Measurements from ENCODE around the gene TUBG1.
A peak's percentile ranks its signal among the peaks of the same experiment; 100 is the strongest.

The TUBG1 gene

GRCh38 chr17:42609182-42609813, at the start of gene TUBG1, which contains the start of gene RETREG3:
Gene TUBG1, plus strand, starts transcription at chr17:42609683. Its CDS starts 55 bp downstream, at chr17:42609738.
Gene RETREG3, minus strand, starts transcription at chr17:42609374. Its CDS starts 50 bp downstream, at chr17:42609324.
- DNase-seq (ENCODE audit: low read depth), result peak; percentile 99

DNA sequence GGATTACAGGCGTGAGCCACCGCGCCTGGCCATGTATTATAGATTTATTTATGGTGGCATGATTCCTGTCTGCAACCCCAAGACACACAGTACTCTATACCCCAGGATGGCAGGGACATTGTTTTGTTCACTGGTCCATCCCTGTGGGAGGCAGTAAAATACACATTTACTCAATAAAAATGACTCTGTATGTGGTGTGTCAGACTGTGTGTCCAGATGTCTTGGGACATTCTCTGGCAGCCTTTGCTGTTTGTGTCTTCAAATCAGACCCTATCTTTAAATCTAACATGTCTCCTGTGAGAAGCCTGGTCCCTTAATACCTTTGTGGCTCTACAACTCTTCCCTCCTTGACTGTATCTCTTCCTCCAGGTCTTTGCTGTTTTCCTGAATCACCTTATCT, 49.2 kb upstream of the TUBG1 start:
- no peak for DNase-seq (ENCODE audit: low read depth)

- DNase-seq (ENCODE audit: low read depth), result peak; percentile 97
Observed at GRCh38 chr17:42561897-42562387, 47.5 kb upstream of the TUBG1 start, which contains the start of gene COASY. Gene COASY, plus strand, starts transcription at chr17:42562148. Its CDS starts 475 bp downstream, at chr17:42562623.

DNA sequence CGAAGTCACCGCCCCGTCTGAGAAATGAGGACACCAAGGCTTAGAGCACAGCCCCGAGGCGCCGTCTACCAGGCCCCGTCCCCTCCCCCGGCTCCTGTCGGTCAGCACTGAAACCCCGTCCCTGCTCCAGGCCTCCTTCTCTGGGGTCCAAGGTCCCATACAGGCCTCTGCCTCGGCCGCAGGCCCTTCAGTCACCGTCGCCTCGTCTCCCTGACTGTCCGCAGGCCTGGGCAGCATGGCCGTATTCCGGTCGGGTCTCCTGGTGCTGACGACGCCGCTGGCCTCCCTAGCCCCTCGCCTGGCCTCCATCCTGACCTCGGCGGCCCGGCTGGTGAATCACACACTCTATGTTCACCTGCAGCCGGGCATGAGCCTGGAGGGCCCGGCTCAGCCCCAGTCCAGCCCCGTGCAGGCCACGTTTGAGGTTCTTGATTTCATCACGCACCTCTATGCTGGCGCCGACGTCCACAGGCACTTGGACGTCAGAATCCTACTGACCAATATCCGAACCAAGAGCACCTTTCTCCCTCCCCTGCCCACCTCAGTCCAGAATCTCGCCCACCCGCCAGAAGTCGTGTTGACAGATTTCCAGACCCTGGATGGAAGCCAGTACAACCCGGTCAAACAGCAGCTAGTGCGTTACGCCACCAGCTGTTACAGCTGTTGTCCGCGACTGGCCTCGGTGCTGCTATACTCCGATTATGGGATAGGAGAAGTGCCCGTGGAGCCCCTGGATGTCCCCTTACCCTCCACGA, 46.9 kb upstream of the TUBG1 start:
- DNase-seq (ENCODE audit: low read depth), result no peak

- DNase-seq (ENCODE audit: low read depth), result no peak
Observed at GRCh38 chr17:42563143-42563509, 46.4 kb upstream of the TUBG1 start.

GRCh38 chr17:42563543-42563942, 45.9 kb upstream of the TUBG1 start:
- no peak for DNase-seq (ENCODE audit: low read depth)

GRCh38 chr17:42563950-42564349, 45.5 kb upstream of the TUBG1 start:
- DNase-seq (ENCODE audit: low read depth), result no peak

DNA sequence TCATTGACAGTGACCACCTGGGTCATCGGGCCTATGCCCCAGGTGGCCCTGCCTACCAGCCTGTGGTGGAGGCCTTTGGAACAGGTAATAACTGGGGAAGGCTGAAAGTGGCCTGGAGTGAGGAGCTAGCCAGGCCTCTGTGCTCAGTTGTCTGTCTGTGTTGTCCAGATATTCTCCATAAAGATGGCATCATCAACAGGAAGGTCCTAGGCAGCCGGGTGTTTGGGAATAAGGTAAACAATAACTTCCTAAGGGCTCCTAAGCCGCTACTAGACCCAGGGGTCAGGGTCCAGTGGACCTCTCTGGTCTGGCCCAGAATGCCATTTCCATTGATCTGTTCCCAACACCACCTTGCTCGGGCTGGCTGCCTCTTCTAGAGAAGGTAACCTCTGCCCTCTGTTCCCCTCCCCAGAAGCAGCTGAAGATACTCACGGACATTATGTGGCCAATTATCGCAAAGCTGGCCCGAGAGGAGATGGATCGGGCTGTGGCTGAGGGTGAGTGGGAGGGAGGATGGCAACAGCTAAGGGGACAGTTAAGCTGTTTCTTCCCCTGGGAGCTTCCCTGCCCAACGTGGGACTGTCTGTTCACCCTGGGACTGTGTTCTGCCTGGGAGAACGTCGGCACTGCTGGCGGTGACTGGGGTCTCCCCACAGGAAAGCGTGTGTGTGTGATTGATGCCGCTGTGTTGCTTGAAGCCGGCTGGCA, 44.5 kb upstream of the TUBG1 start:
- DNase-seq (ENCODE audit: low read depth), result no peak

- no peak for DNase-seq (ENCODE audit: low read depth)
Observed at GRCh38 chr17:42565523-42566214, 43.8 kb upstream of the TUBG1 start.

- no peak for DNase-seq (ENCODE audit: low read depth)
Observed at GRCh38 chr17:42566215-42566882, 43.1 kb upstream of the TUBG1 start.

DNA sequence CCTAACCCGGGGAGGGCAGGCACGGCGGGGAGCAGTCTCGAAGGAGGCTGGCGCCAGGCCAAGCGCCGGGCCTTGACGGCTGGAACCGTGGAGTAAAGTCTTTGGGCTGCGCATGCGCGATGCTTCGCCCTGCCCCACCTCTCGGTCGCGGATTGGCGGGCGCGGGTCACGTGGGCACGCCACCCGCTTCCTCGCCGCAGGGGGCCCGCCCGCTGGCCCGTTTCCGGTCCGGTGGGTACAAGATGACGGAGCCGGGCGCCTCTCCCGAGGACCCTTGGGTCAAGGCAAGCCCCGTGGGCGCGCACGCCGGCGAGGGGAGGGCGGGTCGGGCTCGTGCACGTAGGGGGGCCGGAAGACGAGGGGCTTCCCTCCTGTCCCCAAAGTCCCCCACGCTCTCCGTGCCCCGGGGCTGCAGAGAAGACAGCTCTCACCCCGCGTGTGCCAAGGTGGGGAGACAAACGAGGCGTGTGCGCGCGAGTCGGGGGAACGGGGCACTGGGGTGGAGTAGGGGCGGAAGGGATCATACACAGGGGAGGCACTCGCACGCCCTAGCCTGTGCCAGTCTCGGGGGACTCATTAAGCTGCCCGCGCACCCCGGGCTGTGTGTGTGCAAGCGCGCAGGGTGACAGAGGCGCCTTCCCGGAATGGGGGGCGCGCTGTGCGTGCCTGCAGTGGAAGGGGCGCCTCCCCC, 42.5 kb upstream of the TUBG1 start, which contains the start of gene MLX:
TSS of gene MLX (plus strand) at position 218 of the 691 bp plus-strand sequence. CDS start at position 243, 25 bp downstream.
- peak; percentile 89 for DNase-seq (ENCODE audit: low read depth)

DNA sequence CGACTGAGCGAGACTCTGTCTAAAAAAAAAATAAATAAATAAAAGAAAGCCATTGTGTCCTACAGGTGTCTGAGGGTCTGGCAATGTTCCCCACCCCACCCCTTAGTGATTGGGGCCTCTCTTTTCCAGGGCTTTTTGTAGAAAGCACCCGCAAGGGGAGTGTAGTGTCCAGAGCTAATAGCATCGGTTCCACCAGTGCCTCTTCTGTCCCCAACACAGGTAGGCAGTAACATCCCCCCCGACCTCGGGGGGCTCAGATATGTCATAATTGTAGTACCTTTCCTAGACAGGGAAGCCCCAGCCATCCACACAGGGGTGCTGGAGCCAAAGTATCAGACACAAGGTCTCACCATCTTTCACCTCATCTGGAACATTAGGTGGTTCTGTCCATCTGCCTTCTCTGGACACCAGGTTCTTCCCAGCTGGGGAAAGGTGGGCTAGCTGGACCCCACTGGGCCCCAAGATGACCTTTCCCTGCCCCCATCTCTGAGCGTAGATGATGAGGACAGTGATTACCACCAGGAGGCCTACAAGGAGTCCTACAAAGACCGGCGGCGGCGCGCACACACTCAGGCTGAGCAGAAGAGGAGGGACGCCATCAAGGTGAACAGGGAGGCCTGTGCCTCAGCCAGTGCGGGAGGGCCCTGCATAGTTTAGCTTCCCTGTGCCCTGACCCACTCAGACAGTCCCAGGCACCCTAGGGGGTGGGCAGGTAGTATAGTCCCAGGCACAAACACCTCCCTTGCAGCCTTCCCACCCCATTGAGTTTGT, 41.0 kb upstream of the TUBG1 start:
- DNase-seq (ENCODE audit: low read depth), result no peak

DNA sequence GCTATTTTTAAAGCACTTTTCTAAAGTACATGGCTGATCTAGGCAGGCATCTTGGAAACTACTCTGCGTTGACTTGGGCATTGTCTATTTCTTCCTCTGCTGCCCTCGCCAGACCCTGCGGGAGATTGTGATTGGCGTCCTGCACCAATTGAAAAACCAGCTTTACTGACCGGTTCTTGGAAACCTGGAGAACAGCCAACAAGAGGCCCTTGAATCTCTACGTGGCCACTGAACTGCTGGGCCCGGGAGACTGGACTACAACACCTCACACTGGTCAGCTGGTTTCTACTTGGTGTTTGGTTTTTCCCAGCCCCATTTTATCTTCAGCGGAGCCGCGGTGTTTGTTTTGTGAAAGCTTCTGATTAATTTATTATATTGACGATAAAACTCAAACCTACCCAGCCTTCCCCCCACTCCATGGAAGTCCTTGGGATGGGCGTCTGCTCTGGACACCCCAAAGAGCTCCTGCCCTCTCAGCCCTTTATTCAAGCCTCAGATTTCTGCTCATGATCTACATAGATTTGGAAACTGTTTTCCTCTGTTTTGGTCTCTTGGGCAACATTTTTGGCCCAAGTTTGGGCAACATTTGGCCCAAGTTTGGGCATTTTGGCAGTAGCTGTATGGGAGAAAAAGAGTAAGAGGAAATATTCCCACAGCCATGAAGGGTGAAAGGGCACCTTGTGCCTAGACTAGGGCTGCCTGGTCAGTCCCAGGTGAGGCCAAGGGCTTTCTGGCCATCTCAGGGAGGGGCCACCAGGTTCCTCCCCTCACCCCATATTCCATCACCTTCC, 37.9 kb upstream of the TUBG1 start:
- peak; percentile 48 for DNase-seq (ENCODE audit: low read depth)

DNA sequence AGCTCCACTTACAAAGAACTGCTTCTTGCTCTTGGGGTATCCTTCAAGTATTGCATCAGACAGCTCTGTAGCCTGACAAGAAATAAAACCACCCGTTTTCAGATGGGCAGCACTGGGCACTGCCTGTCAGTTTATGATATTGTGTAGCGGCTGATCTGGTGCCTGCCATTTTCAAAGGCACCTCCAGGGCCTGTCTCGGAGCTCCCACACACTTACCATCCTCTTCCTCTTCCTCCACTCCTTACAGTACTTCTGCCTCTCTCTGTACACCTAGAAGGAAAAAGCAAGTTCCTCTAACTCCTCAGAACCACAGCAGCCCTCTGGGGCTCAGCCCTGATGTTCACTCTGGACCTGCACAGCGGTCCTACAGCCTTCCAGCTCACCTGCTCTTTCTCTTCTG, 36.4 kb upstream of the TUBG1 start:
- DNase-seq (ENCODE audit: low read depth), result no peak

DNA sequence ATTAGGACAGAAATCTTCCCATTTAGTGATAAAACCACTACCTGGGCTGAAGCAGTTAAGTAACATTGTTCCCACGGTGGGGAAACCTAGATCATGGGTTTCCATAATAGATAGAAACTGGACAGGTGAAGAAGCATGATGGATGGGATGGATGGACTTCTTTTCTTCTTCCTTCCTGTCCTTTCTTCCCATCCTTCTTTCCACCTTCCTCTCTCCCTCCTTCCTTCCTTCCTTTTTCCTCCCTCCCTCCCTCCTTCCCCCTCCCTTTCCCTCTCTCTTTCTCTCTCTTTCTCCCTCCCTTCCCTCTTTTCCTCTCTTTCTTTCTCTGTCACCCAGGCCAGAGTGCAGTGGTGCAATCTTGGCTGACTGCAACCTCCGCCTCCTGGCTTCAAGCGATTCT, 35.0 kb upstream of the TUBG1 start:
- DNase-seq (ENCODE audit: low read depth), result no peak

GRCh38 chr17:42577140-42577531, 32.3 kb upstream of the TUBG1 start:
- DNase-seq (ENCODE audit: low read depth), result no peak

DNA sequence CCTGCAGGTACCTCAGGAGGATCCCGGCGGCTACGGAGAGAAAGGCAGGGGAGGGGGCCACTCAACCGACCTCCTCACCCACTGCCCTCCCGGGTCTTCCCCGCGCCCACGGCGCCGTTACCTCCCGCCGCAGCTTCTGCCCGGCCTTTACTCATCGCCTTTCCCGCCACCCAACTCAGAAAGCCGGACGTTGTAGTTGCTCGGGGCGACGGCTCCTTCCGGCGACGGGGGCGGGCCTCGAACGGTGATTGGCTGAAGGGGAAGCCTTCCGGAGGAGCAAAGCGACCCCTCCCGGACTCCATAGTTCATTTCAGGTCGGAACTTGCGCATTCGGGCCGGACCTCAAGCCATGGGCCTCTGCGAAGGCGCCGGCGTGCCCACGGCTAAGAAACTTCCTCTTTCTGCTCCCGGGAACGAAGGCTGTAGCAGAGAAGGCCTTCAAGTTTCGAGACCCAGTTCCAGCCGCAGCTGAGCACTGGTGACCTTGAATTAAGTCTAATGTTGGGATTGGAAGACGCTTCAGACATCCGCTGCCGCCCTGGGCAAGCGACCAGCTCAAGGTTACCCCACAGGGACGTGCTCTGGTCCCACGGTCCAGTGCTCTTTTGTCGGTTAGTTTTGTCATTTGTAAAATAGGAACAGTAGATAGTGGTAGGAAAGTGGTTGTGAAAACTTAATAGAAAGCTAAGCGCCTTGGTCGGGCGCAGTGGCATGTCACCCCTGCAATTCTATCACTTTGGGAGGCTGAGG, 31.8 kb upstream of the TUBG1 start, which contains the start of gene PSMC3IP:
TSS of gene PSMC3IP (minus strand) at position 198 of the 750 bp plus-strand sequence. CDS start at position 155, 43 bp downstream.
- peak; percentile 91 for DNase-seq (ENCODE audit: low read depth)

DNA sequence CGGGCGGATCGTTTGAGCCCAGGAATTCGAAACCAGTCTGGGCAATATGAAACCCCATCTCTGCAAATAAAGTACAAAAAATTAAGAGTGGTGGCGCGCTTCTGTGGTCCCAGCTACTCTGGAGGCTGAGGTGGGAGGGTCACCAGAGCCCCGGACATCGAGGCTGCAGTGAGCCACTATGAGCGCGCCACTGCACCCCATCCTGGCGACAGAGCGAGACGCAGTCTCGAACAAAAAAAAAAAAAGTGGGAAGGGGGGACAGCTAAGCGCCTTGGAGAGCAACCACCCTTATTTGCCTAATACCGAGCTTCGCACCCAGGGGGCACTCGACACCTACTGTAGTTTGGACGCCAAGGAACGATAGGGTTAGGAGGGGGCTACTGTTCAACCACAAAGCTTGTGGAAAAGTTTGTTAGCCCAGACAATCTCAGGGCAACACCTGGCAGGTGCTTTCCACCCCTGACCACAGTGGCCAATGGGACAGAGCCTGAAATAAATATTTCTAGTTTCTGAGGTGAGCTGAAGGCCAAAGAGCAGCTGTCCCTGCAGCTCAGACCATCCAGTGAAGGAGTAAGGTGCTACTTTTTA, 31.1 kb upstream of the TUBG1 start:
- DNase-seq (ENCODE audit: low read depth), result peak; percentile 55
